ENCODE data around the gene ACRV1. TPM values are rescaled to one million over a fixed set of nuclear protein-coding genes. Genes with fewer than 3 reads are reported as not detected.

ACRV1 gene
- total and polyA plus RNA-seq, 2 experiments from 2014 or later = 0.65 TPM; not detected in 1

- H2AFZ ChIP-seq = no peak overlapping the region
- no peaks in the 10 kb centered on the region for H4K20me1 ChIP-seq (replicated peaks; ENCODE audit: insufficient read depth)
- H3K27ac Mint-ChIP-seq = no peak overlapping the region
- H3K9me3 Mint-ChIP-seq = no peaks in the 10 kb centered on the region; the same call in 1 of the 3 replicates
- no peaks in the 10 kb centered on the region for H3K36me3 ChIP-seq (ENCODE audit: insufficient read depth)
- H3K27ac ChIP-seq (ENCODE audit: low read depth) = no peak overlapping the region
- H3K4me1 ChIP-seq (ENCODE audit: insufficient read depth) = peaks cover 4% of the 10 kb centered on the region; the same call in 1 of the 2 replicates
- H3K4me2 ChIP-seq = no peak overlapping the region
- H3K27me3 ChIP-seq (ENCODE audit: insufficient read depth) = no peaks in the 10 kb centered on the region
- peaks cover 13% of the 10 kb centered on the region for H3K4me1 Mint-ChIP-seq
- TF ChIP-seq CREB1 (CRISPR knock-in tag; IDR thresholded peaks at IDR 0.05; ENCODE audit: low read depth) (no peak), POLR2AphosphoS5 (IDR thresholded peaks at IDR 0.05; ENCODE audit: low read depth) (no peak), NANOG (IDR thresholded peaks at IDR 0.05; ENCODE audit: borderline replicate concordance) (no peak), EZH2phosphoT487 (IDR thresholded peaks at IDR 0.05; ENCODE audit: unreplicated experiment) (no peak)
- TF ChIP-seq, protein P1, sequence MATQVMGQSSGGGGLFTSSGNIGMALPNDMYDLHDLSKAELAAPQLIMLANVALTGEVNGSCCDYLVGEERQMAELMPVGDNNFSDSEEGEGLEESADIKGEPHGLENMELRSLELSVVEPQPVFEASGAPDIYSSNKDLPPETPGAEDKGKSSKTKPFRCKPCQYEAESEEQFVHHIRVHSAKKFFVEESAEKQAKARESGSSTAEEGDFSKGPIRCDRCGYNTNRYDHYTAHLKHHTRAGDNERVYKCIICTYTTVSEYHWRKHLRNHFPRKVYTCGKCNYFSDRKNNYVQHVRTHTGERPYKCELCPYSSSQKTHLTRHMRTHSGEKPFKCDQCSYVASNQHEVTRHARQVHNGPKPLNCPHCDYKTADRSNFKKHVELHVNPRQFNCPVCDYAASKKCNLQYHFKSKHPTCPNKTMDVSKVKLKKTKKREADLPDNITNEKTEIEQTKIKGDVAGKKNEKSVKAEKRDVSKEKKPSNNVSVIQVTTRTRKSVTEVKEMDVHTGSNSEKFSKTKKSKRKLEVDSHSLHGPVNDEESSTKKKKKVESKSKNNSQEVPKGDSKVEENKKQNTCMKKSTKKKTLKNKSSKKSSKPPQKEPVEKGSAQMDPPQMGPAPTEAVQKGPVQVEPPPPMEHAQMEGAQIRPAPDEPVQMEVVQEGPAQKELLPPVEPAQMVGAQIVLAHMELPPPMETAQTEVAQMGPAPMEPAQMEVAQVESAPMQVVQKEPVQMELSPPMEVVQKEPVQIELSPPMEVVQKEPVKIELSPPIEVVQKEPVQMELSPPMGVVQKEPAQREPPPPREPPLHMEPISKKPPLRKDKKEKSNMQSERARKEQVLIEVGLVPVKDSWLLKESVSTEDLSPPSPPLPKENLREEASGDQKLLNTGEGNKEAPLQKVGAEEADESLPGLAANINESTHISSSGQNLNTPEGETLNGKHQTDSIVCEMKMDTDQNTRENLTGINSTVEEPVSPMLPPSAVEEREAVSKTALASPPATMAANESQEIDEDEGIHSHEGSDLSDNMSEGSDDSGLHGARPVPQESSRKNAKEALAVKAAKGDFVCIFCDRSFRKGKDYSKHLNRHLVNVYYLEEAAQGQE (IDR thresholded peaks at IDR 0.05; ENCODE audit: unreplicated experiment) = no peak
- TF ChIP-seq, protein P2, sequence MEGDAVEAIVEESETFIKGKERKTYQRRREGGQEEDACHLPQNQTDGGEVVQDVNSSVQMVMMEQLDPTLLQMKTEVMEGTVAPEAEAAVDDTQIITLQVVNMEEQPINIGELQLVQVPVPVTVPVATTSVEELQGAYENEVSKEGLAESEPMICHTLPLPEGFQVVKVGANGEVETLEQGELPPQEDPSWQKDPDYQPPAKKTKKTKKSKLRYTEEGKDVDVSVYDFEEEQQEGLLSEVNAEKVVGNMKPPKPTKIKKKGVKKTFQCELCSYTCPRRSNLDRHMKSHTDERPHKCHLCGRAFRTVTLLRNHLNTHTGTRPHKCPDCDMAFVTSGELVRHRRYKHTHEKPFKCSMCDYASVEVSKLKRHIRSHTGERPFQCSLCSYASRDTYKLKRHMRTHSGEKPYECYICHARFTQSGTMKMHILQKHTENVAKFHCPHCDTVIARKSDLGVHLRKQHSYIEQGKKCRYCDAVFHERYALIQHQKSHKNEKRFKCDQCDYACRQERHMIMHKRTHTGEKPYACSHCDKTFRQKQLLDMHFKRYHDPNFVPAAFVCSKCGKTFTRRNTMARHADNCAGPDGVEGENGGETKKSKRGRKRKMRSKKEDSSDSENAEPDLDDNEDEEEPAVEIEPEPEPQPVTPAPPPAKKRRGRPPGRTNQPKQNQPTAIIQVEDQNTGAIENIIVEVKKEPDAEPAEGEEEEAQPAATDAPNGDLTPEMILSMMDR (conservative IDR thresholded peaks at IDR 0.05; ENCODE audit: low read depth in 2 of 2) = 0 out of 4 replicates have a peak, but pooled peaks of 1 of the 2 experiments have one; percentile 9
- TF ChIP-seq, protein P3, sequence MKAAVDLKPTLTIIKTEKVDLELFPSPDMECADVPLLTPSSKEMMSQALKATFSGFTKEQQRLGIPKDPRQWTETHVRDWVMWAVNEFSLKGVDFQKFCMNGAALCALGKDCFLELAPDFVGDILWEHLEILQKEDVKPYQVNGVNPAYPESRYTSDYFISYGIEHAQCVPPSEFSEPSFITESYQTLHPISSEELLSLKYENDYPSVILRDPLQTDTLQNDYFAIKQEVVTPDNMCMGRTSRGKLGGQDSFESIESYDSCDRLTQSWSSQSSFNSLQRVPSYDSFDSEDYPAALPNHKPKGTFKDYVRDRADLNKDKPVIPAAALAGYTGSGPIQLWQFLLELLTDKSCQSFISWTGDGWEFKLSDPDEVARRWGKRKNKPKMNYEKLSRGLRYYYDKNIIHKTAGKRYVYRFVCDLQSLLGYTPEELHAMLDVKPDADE (IDR thresholded peaks at IDR 0.05) = no peak
- no peaks in the 10 kb centered on the region for H3K9me2 ChIP-seq (ENCODE audit: insufficient read depth)
- no peak overlapping the region for H3K4me3 ChIP-seq
- no peaks in the 10 kb centered on the region for H3K79me2 ChIP-seq (replicated peaks; ENCODE audit: insufficient read depth)
- ATAC-seq = no peak
- no peak for DNase-seq (ENCODE audit: low spot score)
- peaks cover 2% of the 10 kb centered on the region; the same call in 1 of the 3 replicates for H3K36me3 Mint-ChIP-seq (ENCODE audit: low read depth)
- H3F3A ChIP-seq (replicated peaks; ENCODE audit: low read depth) = no peaks in the 10 kb centered on the region
- no peak overlapping the region for H3K4me3 Mint-ChIP-seq
- H3K27me3 Mint-ChIP-seq (ENCODE audit: insufficient read depth, low read depth, poor library complexity) = peaks cover 3% of the 10 kb centered on the region
Measured at GRCh38 chr11:125701018-125701610, 20.5 kb upstream of the ACRV1 start.

GRCh38 chr11:125694951-125695350, 14.3 kb upstream of the ACRV1 start:
- Histone ChIP-seq H4K20me1 (replicated peaks; ENCODE audit: insufficient read depth) (no peaks in the 10 kb centered on the region), H3K9me2 (ENCODE audit: insufficient read depth) (no peaks in the 10 kb centered on the region), H3K4me3 (no peak overlapping the region), H3F3A (replicated peaks; ENCODE audit: low read depth) (no peaks in the 10 kb centered on the region), H3K4me1 (ENCODE audit: insufficient read depth) (no peaks in the 10 kb centered on the region), H3K79me2 (replicated peaks; ENCODE audit: insufficient read depth) (no peaks in the 10 kb centered on the region), H2AFZ (no peak overlapping the region), H3K4me2 (no peak overlapping the region), H3K27ac (ENCODE audit: low read depth) (no peak overlapping the region), H3K36me3 (ENCODE audit: insufficient read depth) (no peaks in the 10 kb centered on the region), H3K27me3 (ENCODE audit: insufficient read depth) (no peaks in the 10 kb centered on the region)
- ATAC-seq (no peak), DNase-seq (ENCODE audit: low spot score) (no peak)
- Mint-ChIP-seq H3K4me1 (no peaks in the 10 kb centered on the region), H3K36me3 (ENCODE audit: low read depth) (no peaks in the 10 kb centered on the region; the same call in 2 of the 3 replicates), H3K4me3 (no peak overlapping the region), H3K9me3 (no peaks in the 10 kb centered on the region; the same call in 2 of the 3 replicates), H3K27me3 (ENCODE audit: insufficient read depth, low read depth, poor library complexity) (peaks cover 3% of the 10 kb centered on the region), H3K27ac (no peak overlapping the region)
- TF ChIP-seq POLR2AphosphoS5 (IDR thresholded peaks at IDR 0.05; ENCODE audit: low read depth) (no peak), JUNB (IDR thresholded peaks at IDR 0.05; ENCODE audit: unreplicated experiment) (no peak), EZH2phosphoT487 (IDR thresholded peaks at IDR 0.05; ENCODE audit: unreplicated experiment) (no peak), NANOG (IDR thresholded peaks at IDR 0.05; ENCODE audit: borderline replicate concordance) (no peak), STAT1 (IDR thresholded peaks at IDR 0.05; ENCODE audit: unreplicated experiment) (no peak), ZNF331 (CRISPR knock-in tag; IDR thresholded peaks at IDR 0.05; ENCODE audit: low read depth) (no peak), CREB1 (CRISPR knock-in tag; IDR thresholded peaks at IDR 0.05; ENCODE audit: low read depth) (no peak)
- TF ChIP-seq, protein P1 (IDR thresholded peaks at IDR 0.05; ENCODE audit: unreplicated experiment) = no peak
- TF ChIP-seq, protein P3 (IDR thresholded peaks at IDR 0.05) = no peak
